H1 (cell line): Measurements from ENCODE around the gene CMC4. TPM values are rescaled to one million over a fixed set of nuclear protein-coding genes. Genes with fewer than 3 reads are reported as not detected.

ENCODE experiments used
- CTCF ChIA-PET: fragments of 300-600 bp; sonication (Branson Sonifier 250); formaldehyde crosslinking; loops from one replicate; lab custom pipeline; 2021; ENCODE audit not compliant: partially characterized antibody; lab: Charles Lee
- POLR2A ChIA-PET: fragments of 300-600 bp; sonication (Branson Sonifier 250); formaldehyde crosslinking; loops from one replicate; lab custom pipeline; 2021; ENCODE audit warnings: inconsistent platforms; ENCODE audit not compliant: partially characterized antibody; lab: Charles Lee
- DNase-seq, 2 experiments: peaks; one replicate each; pipeline versions ENCODE4 v3.0.0 to v3.0.0-alpha.2; 2010 to 2022; ENCODE audit warnings: low spot score in 2 of 2, low read depth in 1 of 2, mixed read lengths in 1 of 2
- FAIRE-seq: peaks from 2 replicates; lab custom pipeline; 2011; peaks lifted over from hg19 to GRCh38; lab: Jason Lieb, UNC
- H2AFZ ChIP-seq: 2 replicates; pipeline ENCODE4 v1.8.1; 2012; ENCODE audit warnings: low read length, inconsistent platforms
- H2AK5ac ChIP-seq: 2 replicates; pipeline ENCODE4 v1.6.1; 2013; ENCODE audit warnings: low read depth, low read length
- H2BK120ac ChIP-seq: replicated peaks from 2 replicates; pipeline ENCODE3; 2013; ENCODE audit warnings: low read depth, low read length, inconsistent platforms
- H2BK12ac ChIP-seq: 2 replicates; pipeline ENCODE4 v1.6.1; 2013; ENCODE audit warnings: low read depth, low read length
- H2BK15ac ChIP-seq: 2 replicates; pipeline ENCODE4 v1.6.1; 2013; ENCODE audit warnings: low read length
- H2BK20ac ChIP-seq: 2 replicates; pipeline ENCODE4 v1.6.1; 2013; ENCODE audit warnings: low read length
- H2BK5ac ChIP-seq: 2 replicates; pipeline ENCODE4 v1.6.1; 2013; ENCODE audit warnings: low read depth, low read length
- H3K14ac ChIP-seq: 2 replicates; pipeline ENCODE4 v1.6.1; 2013; ENCODE audit warnings: inconsistent platforms; ENCODE audit not compliant: insufficient read length
- H3K18ac ChIP-seq: 2 replicates; pipeline ENCODE4 v1.6.1; 2013; ENCODE audit warnings: low read length; ENCODE audit errors: extremely low read depth
- H3K23ac ChIP-seq: 2 replicates; pipeline ENCODE4 v1.6.1; 2013; ENCODE audit warnings: inconsistent platforms; ENCODE audit not compliant: insufficient read length
- H3K23me2 ChIP-seq: 2 replicates; pipeline ENCODE4 v1.6.1; 2013; ENCODE audit warnings: low read depth, low read length
- H3K27ac ChIP-seq: 2 replicates; pipeline ENCODE4 v1.6.1; 2011; ENCODE audit warnings: low read depth, low read length, inconsistent platforms
- H3K27me3 ChIP-seq, 4 experiments: replicated peaks in 1 of 4; 1 replicate in 1 of 4; 2 replicates in 3 of 4; pipeline versions ENCODE4 v1.6.1 to v1.8.1; 2011 to 2013; ENCODE audit warnings: low read length in 3 of 4, mild to moderate bottlenecking in 3 of 4, inconsistent platforms in 2 of 4, mixed read lengths in 2 of 4, moderate library complexity in 1 of 4; ENCODE audit not compliant: control insufficient read depth in 3 of 4, insufficient read depth in 3 of 4; ENCODE audit errors: extremely low read depth in 1 of 4
- H3K36me3 ChIP-seq, 4 experiments: 2 replicates each; pipeline versions ENCODE4 v1.6.1 to v1.8.1; 2011 to 2013; ENCODE audit warnings: mild to moderate bottlenecking in 4 of 4, low read length in 3 of 4, moderate library complexity in 2 of 4, control low read depth in 1 of 4, inconsistent platforms in 1 of 4; ENCODE audit not compliant: insufficient read depth in 4 of 4, control insufficient read depth in 2 of 4
- H3K4ac ChIP-seq: replicated peaks from 2 replicates; pipeline ENCODE3; 2013; ENCODE audit warnings: low read length, low read depth, mixed read lengths, inconsistent platforms; ENCODE audit not compliant: insufficient read length
- H3K4me1 ChIP-seq, 4 experiments: replicated peaks in 1 of 4; 1 replicate in 1 of 4; 2 replicates in 3 of 4; pipeline versions ENCODE4 v1.6.1 to v1.8.1; 2011 to 2013; ENCODE audit warnings: low read length in 3 of 4, inconsistent platforms in 2 of 4, mixed read lengths in 1 of 4; ENCODE audit not compliant: insufficient read depth in 4 of 4, control insufficient read depth in 3 of 4
- H3K4me2 ChIP-seq, 2 experiments: 2 replicates each; pipeline versions ENCODE4 v1.6.1 to v1.8.1; 2011 to 2013; ENCODE audit warnings: low read depth in 2 of 2, low read length in 2 of 2, control low read depth in 1 of 2, inconsistent platforms in 1 of 2, mild to moderate bottlenecking in 1 of 2; ENCODE audit not compliant: insufficient read depth in 1 of 2
- H3K4me3 ChIP-seq, 4 experiments: fragments of 200-600, 300-600 bp in 1 of 4; sonication (generic), shearing (Covaris generic), sonication (Bioruptor Twin) in 1 of 4; 2 replicates each; pipeline versions ENCODE4 v1.5.1 to v1.8.1; 2011 to 2016; ENCODE audit warnings: low read length in 4 of 4, low read depth in 3 of 4, control low read depth in 2 of 4, inconsistent platforms in 2 of 4, mild to moderate bottlenecking in 2 of 4, mixed read lengths in 1 of 4, moderate library complexity in 1 of 4; ENCODE audit not compliant: insufficient read depth in 2 of 4; ENCODE audit errors: extremely low read depth in 1 of 4
- H3K56ac ChIP-seq: replicated peaks from 2 replicates; pipeline ENCODE3; 2013; ENCODE audit warnings: low read depth, mild to moderate bottlenecking, mixed read lengths, low read length, inconsistent platforms; ENCODE audit not compliant: insufficient read length
- H3K79me1 ChIP-seq: 2 replicates; pipeline ENCODE4 v1.6.1; 2013; ENCODE audit warnings: low read depth, low read length, control low read depth
- H3K79me2 ChIP-seq, 2 experiments: 2 replicates each; pipeline versions ENCODE4 v1.6.1 to v1.8.1; 2012 to 2013; ENCODE audit warnings: low read length in 2 of 2, mild to moderate bottlenecking in 2 of 2, inconsistent platforms in 1 of 2; ENCODE audit not compliant: insufficient read depth in 2 of 2, control insufficient read depth in 1 of 2
- H3K9ac ChIP-seq, 4 experiments: replicated peaks in 1 of 4; 1 replicate in 1 of 4; 2 replicates in 3 of 4; pipeline versions ENCODE4 v1.6.1 to v1.8.1; 2011 to 2013; ENCODE audit warnings: low read depth in 3 of 4, low read length in 3 of 4, control low read depth in 2 of 4, mild to moderate bottlenecking in 2 of 4, moderate library complexity in 2 of 4, inconsistent platforms in 1 of 4; ENCODE audit errors: extremely low read depth in 1 of 4
- H3K9me3 ChIP-seq, 2 experiments: 2 replicates each; pipeline versions ENCODE4 v1.6.1 to v1.8.1; 2012 to 2013; ENCODE audit warnings: mild to moderate bottlenecking in 2 of 2, moderate library complexity in 2 of 2, control low read depth in 1 of 2, inconsistent platforms in 1 of 2, low read depth in 1 of 2, low read length in 1 of 2, mixed read lengths in 1 of 2; ENCODE audit not compliant: insufficient read depth in 2 of 2
- H4K20me1 ChIP-seq, 2 experiments: replicated peaks in 1 of 2; 2 replicates each; pipeline versions ENCODE3 to v1.8.1; 2011 to 2013; ENCODE audit warnings: inconsistent platforms in 2 of 2, low read length in 2 of 2, mild to moderate bottlenecking in 1 of 2; ENCODE audit not compliant: insufficient read depth in 2 of 2, control insufficient read depth in 1 of 2
- H4K5ac ChIP-seq: 2 replicates; pipeline ENCODE4 v1.6.1; 2013; ENCODE audit warnings: low read length, low read depth, mixed read lengths, inconsistent platforms; ENCODE audit not compliant: insufficient read length
- H4K8ac ChIP-seq: 2 replicates; pipeline ENCODE4 v1.8.0; 2013; ENCODE audit warnings: mild to moderate bottlenecking, moderate library complexity, low read length, inconsistent platforms; ENCODE audit not compliant: insufficient read depth; ENCODE audit errors: extremely low read depth
- H4K91ac ChIP-seq: replicated peaks from 2 replicates; pipeline ENCODE3; 2013; ENCODE audit warnings: low read length, mixed read lengths, inconsistent platforms; ENCODE audit not compliant: insufficient read length
- CBX5 ChIP-seq: fragments of 300-800, 300-1000 bp; sonication (generic); IDR thresholded peaks from 2 replicates; pipeline ENCODE4 v1.7.1; 2016; ENCODE audit warnings: antibody characterized with exemption, low read length, low read depth
- CBX8 ChIP-seq: fragments of 300-800, 300-1000 bp; sonication (generic); IDR thresholded peaks from 2 replicates; pipeline ENCODE4 v1.7.1; 2016; ENCODE audit warnings: low read depth, low read length, borderline replicate concordance
- SAP30 ChIP-seq: fragments of 300-600 bp; sonication (generic); IDR thresholded peaks from 2 replicates; pipeline ENCODE4 v1.7.1; 2012; ENCODE audit warnings: low read length, moderate library complexity, mild to moderate bottlenecking, inconsistent platforms; ENCODE audit not compliant: insufficient read depth, insufficient replicate concordance
- SIRT6 ChIP-seq: IDR thresholded peaks from one replicate; pipeline ENCODE4 v1.7.1; 2012; ENCODE audit warnings: low read length, inconsistent platforms
- whole genome bisulfite sequencing, 2 experiments: shearing (Covaris generic) in 1 of 2; methylation state at CpG; one replicate each; pipeline versions ENCODE4 v1.1.6 to v1.1.7; 2013 to 2015; ENCODE audit warnings: low lambda C conversion rate in 2 of 2, mixed read lengths in 2 of 2, inconsistent platforms in 1 of 2, low coverage in 1 of 2, missing lambda C conversion rate in 1 of 2; ENCODE audit not compliant: insufficient replicate concordance in 2 of 2, insufficient coverage in 1 of 2, insufficient read length in 1 of 2; ENCODE audit errors: extremely low coverage in 1 of 2, missing lambda C conversion rate in 1 of 2; 5-methylcytosine and 5-hydroxymethylcytosine counted together
- polyA plus RNA-seq, 7 experiments: library from polyadenylated mRNA; depleted of rRNA in 3 of 7; stranded (reverse) in 5 of 7; unstranded in 2 of 7; fragments of >200 nt in 5 of 7; fragments of 200-250 nt in 2 of 7; gene quantifications; 1 replicate in 5 of 7; 2 replicates in 1 of 7; 4 replicates in 1 of 7; pipeline versions ENCODE4 v1.2.1 to v1.2.3, GENCODE V29; 2011 to 2013; ENCODE audit warnings: missing spikeins in 2 of 7, mixed read lengths in 2 of 7
- total RNA-seq: library from RNA; stranded (reverse); fragmentation: NEBNext Ultra II Directional; extraction: Animal tissue kit (Norgen Biotek cat#: 25700); gene quantifications from 2 replicates; pipeline ENCODE4 v1.2.1, GENCODE V29; 2021

Gene CMC4
- total and polyA plus RNA-seq, 2 of the 8 experiments (the other 6 are each of a cell fraction or from before 2014, with no cell fraction given): 6.0 to 8.8 TPM

GRCh38 chrX:155052738-155053498 lies 18.0 kb downstream of the CMC4 start:
- ChIA-PET POLR2A (no interaction called here), CTCF (no interaction called here)
- H3K36me3 ChIP-seq: no peaks in the 10 kb centered on the region; a peak in 1 of 8 replicates
- no peak overlapping the region for H3K23ac ChIP-seq
- WGBS, 2 experiments: 92% methylated on average over 5 of the region's 5 CpGs; no CpG with 5 or more reads in 1 of the 2 experiments
- H2BK120ac ChIP-seq: no peak overlapping the region
- H4K8ac ChIP-seq: no peak overlapping the region
- no peak overlapping the region for H2BK20ac ChIP-seq
- H3K79me2 ChIP-seq: no peaks in the 10 kb centered on the region
- H2AK5ac ChIP-seq: no peak overlapping the region
- no peak overlapping the region for H4K5ac ChIP-seq
- H3K18ac ChIP-seq: no peak overlapping the region
- no peaks in the 10 kb centered on the region for H3K9me3 ChIP-seq
- no peaks in the 10 kb centered on the region for H3K27me3 ChIP-seq
- H3K4me2 ChIP-seq: no peak overlapping the region
- FAIRE-seq (no peak), DNase-seq (no peak)
- TF ChIP-seq SIRT6: no peak
- no peak for TF ChIP-seq SAP30
- no peak for TF ChIP-seq CBX8
- no peak for TF ChIP-seq CBX5
- H3K23me2 ChIP-seq: no peaks in the 10 kb centered on the region
- no peaks in the 10 kb centered on the region for H3K79me1 ChIP-seq
- H3K4ac ChIP-seq: no peak overlapping the region
- no peak overlapping the region for H3K14ac ChIP-seq
- no peak overlapping the region for H2AFZ ChIP-seq
- H2BK12ac ChIP-seq: no peak overlapping the region
- no peaks in the 10 kb centered on the region for H4K20me1 ChIP-seq
- no peak overlapping the region for H2BK5ac ChIP-seq
- no peak overlapping the region for H4K91ac ChIP-seq
- H3K9ac ChIP-seq: no peak overlapping the region
- no peaks in the 10 kb centered on the region for H3K4me1 ChIP-seq
- no peak overlapping the region for H3K56ac ChIP-seq
- no peak overlapping the region for H3K27ac ChIP-seq
- H2BK15ac ChIP-seq: no peak overlapping the region
- H3K4me3 ChIP-seq: no peak overlapping the region
